ENCODE measurements around the gene LRRC74A.

Gene LRRC74A

DNA sequence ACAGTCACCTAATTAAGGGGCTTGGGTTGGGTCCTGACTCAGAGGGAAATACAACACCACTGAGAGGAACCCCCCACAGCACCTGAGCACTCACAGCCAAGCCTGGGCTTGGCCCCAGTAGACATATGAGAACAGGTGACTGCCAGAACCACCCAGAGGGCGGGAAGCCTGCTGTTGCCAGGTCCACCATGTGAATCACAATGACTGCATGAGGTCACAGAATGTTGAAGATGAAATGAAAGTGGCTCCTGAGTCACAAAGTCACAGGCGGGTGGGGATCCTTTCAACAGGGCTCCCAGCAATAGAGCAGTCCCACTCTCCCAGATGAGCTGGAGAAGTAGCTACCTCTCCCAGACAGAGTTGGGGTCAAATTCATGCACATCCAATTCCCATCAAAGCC lies at the start of gene LRRC74A:
TSS of gene LRRC74A (plus strand) at position 287 of the 400 bp plus-strand sequence. CDS start 290 bp downstream, outside the sequence.
- no peak for DNase-seq (ENCODE audit: low read depth)

DNA sequence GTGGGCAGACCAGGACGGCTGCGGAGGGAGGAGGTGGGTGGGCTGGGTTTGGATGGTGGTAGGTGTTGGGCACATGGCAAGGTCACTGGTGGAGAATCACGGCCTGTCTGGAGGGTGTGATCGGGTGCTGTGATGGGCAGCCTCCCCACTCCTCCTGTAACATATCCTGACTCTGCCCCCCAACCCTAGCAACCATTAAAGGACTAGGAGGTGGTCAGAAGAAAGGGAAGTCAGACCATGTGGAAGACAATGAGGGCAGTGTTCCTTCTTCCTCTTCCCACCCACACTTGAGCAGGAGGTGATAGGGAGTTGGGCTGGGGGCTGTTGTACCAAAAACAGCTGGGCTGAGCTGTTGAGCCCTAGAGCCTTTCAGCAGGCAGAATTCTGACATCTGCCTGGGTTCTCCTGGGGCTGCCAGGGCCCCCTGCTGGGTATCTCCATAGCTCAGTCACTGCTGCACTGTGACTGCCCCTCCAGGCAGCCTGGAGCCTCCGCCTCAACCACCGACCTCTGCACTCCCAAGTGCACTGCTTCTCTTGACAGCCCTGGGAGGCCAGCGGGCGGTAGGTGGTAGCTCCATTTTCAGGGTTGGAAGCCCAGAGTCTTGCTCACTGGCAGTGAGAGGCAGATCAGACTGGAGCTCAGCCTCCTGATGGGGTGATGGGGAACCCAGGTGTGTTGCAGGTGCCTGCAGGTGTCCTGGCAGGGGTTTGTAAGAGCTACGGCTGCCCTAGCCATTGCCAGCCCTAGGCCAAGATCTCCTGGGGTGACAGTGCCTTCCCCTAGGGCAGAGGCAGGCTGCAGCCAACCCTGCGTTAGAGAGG lies 49.6 kb upstream of the LRRC74A start:
- no peak for DNase-seq (ENCODE audit: low read depth)

DNA sequence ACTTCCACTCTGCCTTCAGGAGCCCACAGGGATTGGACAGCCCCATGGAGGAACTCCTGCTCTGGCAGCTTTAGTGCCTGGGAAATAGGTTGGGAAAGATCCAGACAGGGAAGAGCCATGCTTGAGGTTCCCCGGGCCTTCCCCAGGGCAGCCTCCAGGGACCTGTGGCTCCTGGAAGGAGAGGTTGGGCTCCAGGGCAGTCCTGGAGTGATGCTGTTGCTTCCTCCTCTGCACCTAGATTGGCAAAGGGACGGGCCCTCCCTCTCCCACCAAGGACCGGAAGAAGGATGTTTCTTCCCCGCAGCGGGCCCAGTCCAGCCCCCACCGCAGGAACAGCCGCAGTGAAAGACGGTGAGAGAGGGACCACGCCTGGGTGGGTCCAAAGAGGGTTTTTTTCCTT lies 48.5 kb upstream of the LRRC74A start:
- DNase-seq (ENCODE audit: low read depth), result no peak

DNA sequence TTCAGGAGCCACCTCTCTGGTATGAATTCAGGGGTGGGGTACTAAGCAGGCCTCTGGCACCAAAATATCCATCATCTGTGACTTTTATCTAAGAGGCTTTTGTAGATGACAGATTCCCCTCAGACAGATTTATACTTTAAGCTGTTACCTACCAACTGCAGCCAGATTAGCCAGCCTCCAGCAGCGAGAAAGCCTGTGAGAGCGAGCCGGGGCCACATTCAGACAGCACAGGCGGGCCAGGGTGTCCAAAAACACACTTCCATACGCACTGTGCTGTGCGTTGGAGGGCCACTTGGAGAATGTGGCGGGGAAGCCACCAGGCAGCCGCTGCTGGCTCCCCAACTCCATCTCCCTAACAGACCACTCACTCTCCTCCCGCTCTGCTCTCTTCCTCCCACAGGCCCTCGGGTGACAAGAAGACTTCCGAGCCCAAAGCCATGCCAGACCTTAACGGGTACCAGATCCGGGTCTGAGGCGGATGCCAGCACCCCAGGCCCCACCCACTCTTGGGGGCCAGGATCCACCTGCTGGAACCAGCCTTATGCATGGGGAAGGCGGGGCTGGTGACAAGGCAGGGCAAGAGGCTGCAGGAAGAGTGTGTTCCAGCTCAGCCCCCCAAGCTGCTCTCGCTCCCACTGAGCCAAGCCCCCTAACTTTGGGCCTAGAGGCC lies 47.5 kb upstream of the LRRC74A start:
- DNase-seq (ENCODE audit: low read depth), result no peak

DNA sequence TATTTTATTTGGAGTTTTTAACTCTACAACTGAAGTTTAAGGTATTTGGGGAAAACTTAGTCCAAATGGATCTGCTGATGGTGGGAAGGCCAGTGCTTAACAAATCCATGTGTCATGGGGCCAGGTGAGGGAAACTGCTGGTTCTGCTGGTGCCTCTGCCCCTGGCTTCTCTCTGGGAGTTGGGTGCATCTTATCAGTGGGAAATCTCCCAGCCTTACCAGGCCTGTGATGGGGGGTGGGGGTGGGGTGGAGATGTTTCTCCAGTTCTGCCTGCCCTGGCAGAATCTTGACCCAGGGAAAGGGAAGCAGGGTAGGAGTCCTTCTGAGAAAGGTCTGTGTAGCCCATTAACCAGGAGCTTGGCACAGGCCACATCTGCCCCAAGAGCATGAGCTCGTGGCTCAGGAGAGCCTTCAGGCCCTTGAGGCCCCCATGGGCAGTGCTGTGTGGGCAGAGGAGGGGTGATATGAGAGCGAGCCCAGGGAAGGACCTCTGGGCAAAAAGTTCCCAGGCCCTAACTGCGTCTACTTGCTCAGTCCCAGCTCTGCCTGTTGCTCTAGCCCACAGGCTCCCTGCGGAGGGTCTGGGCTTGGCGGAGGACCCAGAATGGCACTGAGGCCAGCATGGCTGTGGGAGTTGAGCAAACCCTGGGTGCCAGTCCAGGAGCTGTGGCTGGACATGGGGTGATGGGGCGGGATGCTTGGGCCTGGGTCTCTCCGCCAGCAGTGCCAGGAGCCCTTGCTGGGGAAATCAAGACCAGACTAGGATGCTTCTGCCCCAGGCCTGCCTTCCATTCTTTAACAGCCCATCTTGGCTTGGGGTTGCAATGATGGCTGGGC lies 46.8 kb upstream of the LRRC74A start:
- no peak for DNase-seq (ENCODE audit: low read depth)

DNA sequence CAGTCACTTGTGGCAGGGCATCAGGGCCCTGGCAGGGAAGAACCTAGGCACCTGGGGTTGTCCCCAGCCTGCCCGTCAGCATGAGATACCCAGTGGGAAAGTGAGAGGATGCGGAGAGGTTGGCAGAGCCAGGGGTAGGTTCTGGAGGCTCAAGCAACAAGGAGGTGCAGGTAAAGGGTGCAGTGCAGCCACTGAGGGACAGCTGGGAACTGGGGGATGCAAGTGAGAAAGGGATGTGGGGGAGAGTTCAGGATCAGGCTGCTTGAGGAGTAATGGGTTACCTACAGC lies 46.2 kb upstream of the LRRC74A start:
- DNase-seq (ENCODE audit: low read depth), result no peak

DNA sequence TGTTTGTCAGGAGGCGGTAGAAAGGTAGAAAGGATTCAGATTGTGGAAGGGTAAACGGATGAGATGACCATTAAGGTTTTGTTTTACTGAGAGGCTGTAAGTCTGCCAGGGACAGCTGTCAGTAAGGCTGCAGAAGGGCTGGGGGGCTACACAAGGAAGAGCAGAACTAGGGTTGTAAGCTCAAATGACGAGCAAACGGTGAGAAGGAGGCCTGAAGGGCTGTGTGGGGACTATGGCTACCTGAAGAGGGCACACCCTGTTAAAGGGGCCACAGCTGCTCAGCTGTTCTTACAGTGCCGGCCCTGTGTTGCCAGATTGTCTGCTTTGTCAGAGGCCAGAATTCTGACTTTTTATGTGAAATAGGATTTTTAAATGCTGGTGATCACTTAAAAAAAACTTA lies 45.8 kb upstream of the LRRC74A start:
- DNase-seq (ENCODE audit: low read depth), result no peak

DNA sequence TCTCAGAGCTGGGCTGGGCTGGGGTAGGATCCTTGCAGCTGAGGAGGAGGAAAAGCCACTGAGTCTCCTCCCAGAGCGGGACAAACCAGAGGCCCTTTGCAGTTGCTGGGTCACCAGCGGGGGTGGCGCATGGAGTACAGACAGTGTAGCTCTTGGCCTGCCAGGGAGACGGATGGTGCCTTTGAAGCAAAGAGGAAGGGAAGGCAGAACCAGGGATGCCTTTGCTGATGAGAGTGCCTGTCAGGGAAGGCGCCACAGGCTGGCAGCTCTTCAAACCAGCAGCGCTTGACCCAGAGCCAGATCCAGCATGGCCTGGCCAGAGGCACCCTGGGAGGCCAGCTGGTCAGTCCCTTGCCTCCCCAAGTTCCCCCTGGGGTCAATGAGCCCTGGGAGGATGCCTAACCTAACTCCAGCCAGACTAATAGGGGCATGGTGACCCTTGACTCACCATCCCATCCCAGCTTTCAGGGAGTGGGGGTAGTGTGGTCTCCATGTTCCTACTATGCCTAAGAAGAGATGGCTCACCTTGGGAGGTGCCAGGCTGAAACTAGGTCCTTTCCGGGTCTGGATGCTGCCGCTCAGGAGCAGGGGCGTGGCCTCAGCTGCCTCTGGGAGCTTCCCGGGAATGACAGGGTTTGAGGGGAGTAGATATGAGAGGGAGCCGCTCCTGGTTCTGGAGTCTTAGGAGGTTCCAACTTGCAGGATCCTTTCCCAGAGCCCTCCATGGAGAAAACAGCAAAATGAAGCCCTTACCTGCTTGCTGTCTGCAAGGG lies 45.1 kb upstream of the LRRC74A start:
- DNase-seq (ENCODE audit: low read depth), result no peak

DNA sequence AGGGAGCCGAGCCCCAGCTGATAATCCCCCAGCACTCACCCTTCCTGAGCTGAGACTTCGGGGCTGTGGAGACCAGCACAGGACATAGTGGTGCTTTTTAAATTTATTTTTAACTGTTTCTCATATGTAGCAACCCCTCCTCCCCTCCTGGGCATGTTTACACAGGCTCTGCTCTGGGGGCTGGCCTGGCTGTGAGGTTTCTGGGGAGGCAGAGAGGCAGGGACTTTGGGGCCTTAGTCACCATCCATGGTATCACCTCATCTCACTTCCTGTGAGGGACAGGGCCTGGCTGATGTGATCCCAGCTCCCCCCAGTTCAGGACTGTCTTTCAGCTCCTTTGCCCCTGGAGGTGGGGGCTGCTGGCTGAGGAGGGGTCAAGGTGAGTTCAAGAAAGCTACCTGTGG lies 44.6 kb upstream of the LRRC74A start:
- no peak for DNase-seq (ENCODE audit: low read depth)

DNA sequence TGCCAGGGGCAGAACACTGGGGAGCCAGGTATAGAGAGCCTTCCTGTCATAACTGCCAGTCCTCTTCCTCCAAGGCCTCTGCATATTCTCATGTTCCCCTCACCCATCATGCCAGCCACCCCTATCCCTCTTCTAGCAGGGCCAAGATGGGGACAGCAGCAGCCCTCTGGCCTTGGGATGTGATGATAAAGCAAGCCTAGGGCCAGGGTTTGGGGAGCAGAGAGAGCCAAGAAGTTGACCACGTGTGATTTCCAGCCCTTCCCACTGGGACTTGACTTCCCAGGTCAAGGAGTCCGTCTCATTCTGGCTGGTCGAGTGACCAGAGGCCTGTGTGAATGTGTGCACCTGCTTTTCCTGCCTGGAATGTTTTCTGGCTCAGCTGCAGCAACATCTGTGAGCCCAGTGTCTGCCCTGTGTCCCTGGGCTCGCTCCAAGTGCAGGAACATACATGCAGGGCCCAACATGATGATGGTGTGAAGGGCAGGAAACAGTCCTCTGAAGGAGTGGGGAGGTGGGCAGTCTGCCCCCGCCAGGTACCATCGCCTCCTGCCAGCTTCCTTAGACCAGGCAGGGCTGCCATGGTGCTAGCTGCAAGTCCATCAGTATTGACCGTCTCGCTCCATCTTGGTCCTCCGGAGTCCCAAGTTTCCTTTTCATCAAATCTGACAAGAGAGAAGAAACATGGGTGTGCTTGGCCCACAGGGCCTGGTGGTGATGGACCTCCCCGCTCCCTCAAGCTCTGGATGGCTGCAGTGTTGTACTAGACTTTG lies 43.9 kb upstream of the LRRC74A start:
- no peak for DNase-seq (ENCODE audit: low read depth)

DNA sequence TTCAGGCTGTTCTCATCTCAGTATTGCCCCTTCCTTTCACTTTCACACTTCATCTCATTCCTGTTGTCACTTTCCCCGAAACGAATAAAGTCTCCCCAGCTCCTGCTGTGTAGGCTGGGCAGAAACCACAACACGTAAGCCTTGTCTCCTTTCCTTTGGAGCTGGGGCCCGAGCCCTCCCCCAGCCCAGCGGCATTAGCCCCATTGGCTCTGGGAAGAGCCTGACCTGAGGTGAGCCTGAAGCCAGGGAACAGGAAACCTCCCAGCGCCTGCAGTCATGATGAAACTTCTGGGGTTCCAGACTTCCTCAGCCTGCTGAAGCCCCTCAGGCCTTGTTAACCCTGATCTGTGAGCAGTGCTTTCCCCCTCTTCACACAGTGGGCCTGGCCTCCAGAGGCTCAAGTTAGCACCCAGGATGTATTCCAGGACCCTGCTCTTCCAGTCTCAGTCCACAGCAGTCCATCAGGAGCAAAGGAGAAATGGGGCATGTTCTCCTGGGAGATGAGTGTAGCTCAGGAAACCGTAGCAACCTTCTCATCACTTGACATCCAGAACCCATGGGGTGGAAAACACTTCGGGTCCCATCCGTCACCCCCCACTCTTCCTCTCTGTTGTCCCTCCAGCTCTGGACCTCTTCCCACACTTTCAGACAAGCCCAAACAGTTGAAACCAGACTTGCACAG lies 43.2 kb upstream of the LRRC74A start:
- DNase-seq (ENCODE audit: low read depth), result no peak

DNA sequence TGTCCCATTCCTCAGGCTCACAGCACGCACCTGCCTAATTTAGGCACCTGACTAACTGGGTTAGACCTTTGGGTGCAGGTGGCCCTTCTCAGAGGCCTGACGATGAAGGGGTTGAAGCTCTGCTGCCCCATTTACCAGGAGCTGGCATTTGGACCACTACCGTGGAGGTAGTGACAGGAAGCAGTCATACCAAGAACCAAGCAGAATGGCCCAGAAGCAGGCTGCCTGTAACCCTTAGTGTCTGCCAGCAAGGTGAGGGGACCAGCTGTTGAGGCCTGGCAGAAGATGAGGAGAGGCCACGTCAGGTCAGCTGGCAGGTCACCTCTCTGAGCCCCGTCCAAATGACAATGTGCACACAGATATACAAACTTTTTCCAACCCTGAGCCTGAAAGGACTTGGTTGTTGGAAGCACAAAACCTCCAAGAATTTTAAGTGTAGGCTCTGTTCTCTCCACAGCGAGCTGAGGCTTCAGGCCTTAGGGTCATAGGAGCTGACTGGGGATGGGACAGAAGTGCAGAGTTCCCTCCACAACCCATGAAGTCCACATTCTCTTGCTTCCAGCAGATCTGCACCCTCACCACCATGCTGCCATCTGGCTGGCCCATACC lies 41.8 kb upstream of the LRRC74A start:
- no peak for DNase-seq (ENCODE audit: low read depth)

DNA sequence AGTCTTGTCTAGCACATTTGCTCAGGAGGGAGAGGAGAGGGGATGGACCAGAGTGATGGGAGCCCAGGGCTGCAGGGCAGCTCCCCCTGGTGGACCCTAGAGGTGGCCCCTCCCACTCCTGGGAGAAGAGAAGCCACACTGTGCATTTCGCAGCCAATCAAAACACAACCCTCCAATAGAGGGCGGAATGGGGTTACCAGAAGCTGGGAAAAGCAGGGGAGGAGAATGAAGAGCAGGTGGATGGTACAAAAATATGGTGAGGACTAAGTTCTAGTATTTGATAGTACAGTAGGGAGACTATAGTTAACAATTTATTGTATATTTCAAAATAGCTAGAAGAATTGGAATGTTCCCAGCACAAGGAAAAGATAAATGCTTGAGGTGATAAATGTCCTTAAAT lies 41.3 kb upstream of the LRRC74A start:
- no peak for DNase-seq (ENCODE audit: low read depth)

DNA sequence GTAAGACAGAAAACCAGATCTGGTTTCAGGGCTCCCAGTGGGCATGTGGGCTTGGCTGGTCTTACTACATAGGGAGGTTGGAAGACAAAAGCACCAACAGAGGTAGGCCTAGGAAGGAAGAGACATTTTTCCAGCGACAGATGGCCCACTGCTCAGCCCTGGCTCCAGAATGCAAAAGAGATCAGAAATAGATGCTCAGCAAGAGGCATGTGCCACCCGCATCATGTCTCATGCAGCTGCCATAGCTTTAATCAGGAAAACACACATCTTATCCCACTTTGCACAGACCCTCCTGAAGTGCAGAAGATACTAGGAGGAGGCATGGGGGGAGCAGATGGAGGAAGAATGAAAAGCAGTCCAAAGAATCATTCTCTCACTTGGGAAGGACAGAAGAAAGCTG lies 39.6 kb upstream of the LRRC74A start:
- no peak for DNase-seq (ENCODE audit: low read depth)

DNA sequence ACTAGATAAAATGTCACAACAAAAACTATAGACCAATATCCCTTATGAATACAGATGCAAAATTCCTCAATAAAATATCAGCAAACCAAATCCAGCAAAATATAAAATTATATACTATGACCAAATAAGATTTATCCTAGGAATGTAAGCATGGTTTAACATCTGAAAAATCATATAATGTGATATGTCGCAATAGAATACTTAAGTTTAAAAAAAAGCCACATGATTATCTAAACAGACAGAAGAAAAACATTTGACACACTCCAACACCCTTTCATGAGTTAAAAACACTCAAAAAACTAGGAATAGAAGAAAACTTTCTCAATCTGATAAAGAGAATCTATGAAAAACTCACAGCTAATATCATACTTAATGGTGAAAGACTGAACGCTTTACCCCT lies 33.8 kb upstream of the LRRC74A start:
- no peak for DNase-seq (ENCODE audit: low read depth)

DNA sequence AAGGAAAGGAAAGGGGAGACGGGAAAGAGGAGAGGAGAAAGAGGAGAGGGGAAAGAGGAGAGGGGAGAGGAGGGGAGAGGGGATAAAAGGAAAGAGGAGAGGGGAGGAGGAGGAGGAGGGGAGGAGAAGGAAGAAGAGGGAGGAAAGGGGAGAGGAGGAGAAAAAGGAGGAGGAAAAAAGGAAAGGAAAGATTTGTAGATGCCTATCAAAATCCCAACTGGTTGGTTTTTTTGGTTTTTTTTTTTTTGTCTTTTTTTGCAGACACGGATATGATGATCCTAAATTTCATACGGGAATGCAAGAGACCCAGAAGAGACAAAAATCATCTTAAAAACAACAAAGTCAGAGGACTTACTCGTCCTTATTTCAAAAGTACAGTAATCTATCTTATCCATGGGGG lies 32.9 kb upstream of the LRRC74A start:
- DNase-seq (ENCODE audit: low read depth), result no peak

DNA sequence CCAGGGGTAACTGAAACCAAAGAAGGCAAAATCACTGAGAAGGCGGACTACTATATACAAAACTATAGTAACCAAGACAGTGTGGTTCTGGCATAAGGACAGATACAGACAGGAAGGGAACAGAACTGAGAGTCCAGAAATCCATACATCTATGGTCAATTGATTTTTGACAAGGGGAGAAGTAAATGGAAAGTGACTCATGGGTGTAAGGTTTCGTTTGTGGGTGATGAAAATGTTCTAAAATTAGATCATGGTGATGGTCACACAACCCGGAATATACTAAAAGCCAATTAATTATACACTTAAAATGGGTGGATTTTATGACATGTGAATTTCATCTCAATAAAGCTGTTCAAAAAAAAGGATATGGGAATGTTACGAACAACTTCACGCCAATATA lies 32.3 kb upstream of the LRRC74A start:
- DNase-seq (ENCODE audit: low read depth), result no peak

DNA sequence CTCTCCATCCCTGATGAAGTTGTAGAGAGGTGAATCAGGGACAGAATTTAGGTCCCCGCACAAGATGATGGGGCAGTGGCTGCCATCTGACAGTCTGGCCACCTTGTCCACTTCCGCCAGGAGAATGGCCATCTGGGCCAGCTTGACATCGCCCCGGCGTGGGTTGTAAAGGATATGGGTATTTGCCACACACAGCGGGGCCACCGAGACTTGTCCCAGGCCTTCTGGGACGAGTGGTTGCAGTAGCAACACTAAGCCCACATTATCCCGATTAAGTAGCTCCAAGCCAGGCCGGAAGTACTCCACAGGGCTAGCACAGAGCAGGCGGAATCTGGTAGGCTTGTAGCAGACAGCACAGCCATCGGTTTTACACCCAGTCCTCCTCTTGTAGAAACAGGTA lies 19.8 kb upstream of the LRRC74A start:
- DNase-seq (ENCODE audit: low read depth), result no peak

DNA sequence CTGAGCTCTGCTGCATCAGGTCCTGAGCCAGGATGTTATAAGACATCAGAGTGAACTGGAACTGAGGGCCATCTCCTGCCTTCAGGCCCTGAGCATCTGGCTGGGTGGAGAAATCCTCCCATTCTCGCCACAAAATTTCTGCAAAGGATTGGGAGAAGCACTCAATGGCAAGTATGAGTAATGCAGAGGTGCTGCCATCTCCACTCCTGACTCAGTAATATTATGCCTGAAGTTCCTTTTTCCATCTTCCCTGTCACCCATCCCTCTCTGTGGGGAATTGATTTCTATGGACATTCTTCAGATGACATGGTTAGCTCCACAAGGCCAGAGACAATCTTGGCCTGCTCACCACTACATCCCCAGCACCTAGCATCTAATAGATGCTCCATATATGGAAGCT lies 18.2 kb upstream of the LRRC74A start:
- DNase-seq (ENCODE audit: low read depth), result no peak

DNA sequence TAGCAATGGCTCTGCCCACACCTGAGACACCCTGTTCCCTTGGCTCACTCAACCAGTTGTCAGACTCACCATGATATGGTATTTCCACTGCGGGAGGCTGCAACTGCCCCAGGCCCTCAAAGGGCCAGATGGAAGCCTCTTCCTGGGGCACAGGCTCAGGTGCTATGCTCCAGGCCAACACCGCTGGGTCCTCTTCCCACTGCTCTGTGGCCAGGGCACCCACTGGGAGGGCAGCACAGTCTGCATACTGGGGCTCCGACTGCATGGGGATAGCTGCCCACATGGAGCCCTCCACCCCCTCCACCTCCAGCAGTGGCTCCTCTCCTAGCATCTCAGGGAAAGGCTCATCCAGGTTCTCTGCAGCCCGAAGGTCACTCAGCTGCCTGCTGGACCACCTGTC lies 17.2 kb upstream of the LRRC74A start:
- DNase-seq (ENCODE audit: low read depth), result no peak

DNA sequence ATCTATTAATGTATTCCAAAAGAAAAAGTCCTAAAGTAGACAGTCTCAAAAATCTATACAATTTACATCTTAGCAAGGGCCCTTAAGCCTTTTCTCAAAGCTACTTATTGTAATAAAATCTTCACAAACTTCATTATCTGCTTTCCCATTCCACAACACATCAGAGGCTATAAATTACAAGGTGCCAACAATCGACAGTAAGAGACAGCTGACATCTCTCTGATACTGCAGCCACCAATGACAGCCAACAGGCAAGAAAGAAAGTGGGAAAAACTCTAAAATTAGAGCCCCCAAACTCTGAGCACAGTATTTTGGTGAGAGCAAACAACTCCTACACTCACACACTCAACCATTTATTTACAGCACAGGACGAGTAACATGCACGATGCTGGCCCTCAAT lies 15.7 kb upstream of the LRRC74A start:
- DNase-seq (ENCODE audit: low read depth), result no peak

Measured in stimulated activated CD8-positive, alpha-beta memory T cell treated with anti-CD3 and anti-CD28 coated beads, Interleukin-12 subunit alpha, Interleukin-12 subunit beta, amount 100 ng/mL, for 4 hours (primary cell).